Measurements from ENCODE around the gene ISM2. TPM values are rescaled to one million over a fixed set of nuclear protein-coding genes. Genes with fewer than 3 reads are reported as not detected.

The ISM2 gene
- total and polyA plus RNA-seq, 2 of the 13 experiments (the other 11 are each of a cell fraction or from before 2014, with no cell fraction given), result 1.8 to 40.7 TPM

DNA sequence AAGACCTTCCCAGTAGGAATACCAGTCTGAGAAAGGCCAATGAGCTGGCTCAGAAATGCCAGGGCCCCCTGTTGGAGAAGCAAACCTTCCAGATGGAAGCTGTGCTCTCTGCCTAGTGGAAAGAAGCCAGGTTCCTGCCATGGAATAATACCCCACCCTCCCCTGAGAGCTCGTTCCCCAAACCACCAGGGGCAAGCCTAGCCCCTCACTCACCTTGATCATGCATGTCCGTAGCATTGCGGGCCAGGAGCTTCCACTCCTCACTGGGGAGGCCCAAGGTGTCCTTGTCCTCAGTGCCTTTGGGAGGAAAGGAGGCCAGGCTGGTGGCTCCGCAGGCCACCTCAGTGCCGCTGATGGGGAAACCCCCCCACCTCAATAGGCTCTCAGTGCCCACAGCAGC lies 20.6 kb downstream of the ISM2 start:
- no peak for FAIRE-seq
- Histone ChIP-seq H3K9ac (ENCODE audit: insufficient read depth, low read depth, low read length) (no peak overlapping the region), H3K4me1 (ENCODE audit: insufficient read depth, low read length) (no peaks in the 10 kb centered on the region), H3K27ac (ENCODE audit: extremely low read length, insufficient read depth, low read length) (no peak overlapping the region), H3K36me3 (replicated peaks in 1 of 2; ENCODE audit: control insufficient read depth in 1 of 2, insufficient read depth in 2 of 2, low read length in 2 of 2) (peaks cover 34 to 39% of the 10 kb centered on the region in 2 experiments), H3K27me3 (ENCODE audit: control insufficient read depth in 1 of 2, insufficient read depth in 2 of 2, low read length in 2 of 2) (no peaks in the 10 kb centered on the region), H3K79me2 (ENCODE audit: insufficient read depth, low read length) (no peaks in the 10 kb centered on the region), H3K9me3 (ENCODE audit: low read length) (no peaks in the 10 kb centered on the region), H3K4me3 (replicated peaks in 1 of 3; ENCODE audit: insufficient read depth in 1 of 3, low read depth in 2 of 3, low read length in 3 of 3) (no peak overlapping the region), H4K20me1 (ENCODE audit: insufficient read depth, low read length) (no peaks in the 10 kb centered on the region), H3K4me2 (ENCODE audit: low read depth, low read length) (no peak overlapping the region), H2AFZ (ENCODE audit: low read length) (no peak overlapping the region)
- POLR2A ChIA-PET, result interaction anchor here (0.8 kb wide), 1 partner anchor 9 kb away, joined by 3 read pairs; no protein-coding TSS in a partner anchor
- no peak for ATAC-seq
- CTCF ChIA-PET (ENCODE audit: low intra/inter-chr PET ratio, low total read pairs), result no interaction called here
- DNase-seq (ENCODE audit: low spot score), result no peak
- WGBS (ENCODE audit: low lambda C conversion rate), result 100% methylated on average over 3 of the region's 5 CpGs
- no TSS peak for BruUV-seq (replicated peaks)
- intact Hi-C loops (cut with micrococcal nuclease; ENCODE audit: unreplicated experiment) (no loop called here), in situ Hi-C loops (cut with HindIII; ENCODE audit: extremely low pct_ligation_motif_present, low pct_unique_long_range_greater_than_20kb) (no loop called here)
- TF ChIP-seq ZNF724P (CRISPR knock-in tag; IDR thresholded peaks at IDR 0.05; ENCODE audit: borderline replicate concordance) (no peak), ATM (IDR thresholded peaks at IDR 0.05; ENCODE audit: borderline replicate concordance) (no peak), SPEN (CRISPR knock-in tag; IDR thresholded peaks at IDR 0.05; ENCODE audit: low read depth) (no peak), NR2F1 (CRISPR knock-in tag; IDR thresholded peaks at IDR 0.05) (no peak), ZNF484 (CRISPR knock-in tag; IDR thresholded peaks at IDR 0.05; ENCODE audit: borderline replicate concordance, low read depth) (no peak), FIP1L1 (IDR thresholded peaks at IDR 0.05; ENCODE audit: borderline replicate concordance, insufficient read depth, low read depth, low read length) (no peak), ONECUT2 (CRISPR knock-in tag; IDR thresholded peaks at IDR 0.05) (no peak), ZBTB20 (CRISPR knock-in tag; IDR thresholded peaks at IDR 0.05; ENCODE audit: borderline replicate concordance, low read depth) (no peak), HNRNPUL1 (IDR thresholded peaks at IDR 0.05; ENCODE audit: low read depth, low read length) (no peak), ETV6 (CRISPR knock-in tag; conservative IDR thresholded peaks at IDR 0.05) (no peak), NONO (IDR thresholded peaks at IDR 0.05) (no peak), NONO (CRISPR knock-in tag; conservative IDR thresholded peaks at IDR 0.05) (no peak), ZNF562 (CRISPR knock-in tag; IDR thresholded peaks at IDR 0.05; ENCODE audit: borderline replicate concordance) (no peak)
- TF ChIP-seq, protein P1, sequence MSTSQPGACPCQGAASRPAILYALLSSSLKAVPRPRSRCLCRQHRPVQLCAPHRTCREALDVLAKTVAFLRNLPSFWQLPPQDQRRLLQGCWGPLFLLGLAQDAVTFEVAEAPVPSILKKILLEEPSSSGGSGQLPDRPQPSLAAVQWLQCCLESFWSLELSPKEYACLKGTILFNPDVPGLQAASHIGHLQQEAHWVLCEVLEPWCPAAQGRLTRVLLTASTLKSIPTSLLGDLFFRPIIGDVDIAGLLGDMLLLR (CRISPR knock-in tag; IDR thresholded peaks at IDR 0.05), result no peak
- TF ChIP-seq, protein P2, sequence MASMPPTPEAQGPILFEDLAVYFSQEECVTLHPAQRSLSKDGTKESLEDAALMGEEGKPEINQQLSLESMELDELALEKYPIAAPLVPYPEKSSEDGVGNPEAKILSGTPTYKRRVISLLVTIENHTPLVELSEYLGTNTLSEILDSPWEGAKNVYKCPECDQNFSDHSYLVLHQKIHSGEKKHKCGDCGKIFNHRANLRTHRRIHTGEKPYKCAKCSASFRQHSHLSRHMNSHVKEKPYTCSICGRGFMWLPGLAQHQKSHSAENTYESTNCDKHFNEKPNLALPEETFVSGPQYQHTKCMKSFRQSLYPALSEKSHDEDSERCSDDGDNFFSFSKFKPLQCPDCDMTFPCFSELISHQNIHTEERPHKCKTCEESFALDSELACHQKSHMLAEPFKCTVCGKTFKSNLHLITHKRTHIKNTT (CRISPR knock-in tag; IDR thresholded peaks at IDR 0.05), result no peak
- TF ChIP-seq, protein P3, sequence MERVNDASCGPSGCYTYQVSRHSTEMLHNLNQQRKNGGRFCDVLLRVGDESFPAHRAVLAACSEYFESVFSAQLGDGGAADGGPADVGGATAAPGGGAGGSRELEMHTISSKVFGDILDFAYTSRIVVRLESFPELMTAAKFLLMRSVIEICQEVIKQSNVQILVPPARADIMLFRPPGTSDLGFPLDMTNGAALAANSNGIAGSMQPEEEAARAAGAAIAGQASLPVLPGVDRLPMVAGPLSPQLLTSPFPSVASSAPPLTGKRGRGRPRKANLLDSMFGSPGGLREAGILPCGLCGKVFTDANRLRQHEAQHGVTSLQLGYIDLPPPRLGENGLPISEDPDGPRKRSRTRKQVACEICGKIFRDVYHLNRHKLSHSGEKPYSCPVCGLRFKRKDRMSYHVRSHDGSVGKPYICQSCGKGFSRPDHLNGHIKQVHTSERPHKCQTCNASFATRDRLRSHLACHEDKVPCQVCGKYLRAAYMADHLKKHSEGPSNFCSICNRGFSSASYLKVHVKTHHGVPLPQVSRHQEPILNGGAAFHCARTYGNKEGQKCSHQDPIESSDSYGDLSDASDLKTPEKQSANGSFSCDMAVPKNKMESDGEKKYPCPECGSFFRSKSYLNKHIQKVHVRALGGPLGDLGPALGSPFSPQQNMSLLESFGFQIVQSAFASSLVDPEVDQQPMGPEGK (CRISPR knock-in tag; IDR thresholded peaks at IDR 0.05), result no peak
- TF ChIP-seq, protein P4, sequence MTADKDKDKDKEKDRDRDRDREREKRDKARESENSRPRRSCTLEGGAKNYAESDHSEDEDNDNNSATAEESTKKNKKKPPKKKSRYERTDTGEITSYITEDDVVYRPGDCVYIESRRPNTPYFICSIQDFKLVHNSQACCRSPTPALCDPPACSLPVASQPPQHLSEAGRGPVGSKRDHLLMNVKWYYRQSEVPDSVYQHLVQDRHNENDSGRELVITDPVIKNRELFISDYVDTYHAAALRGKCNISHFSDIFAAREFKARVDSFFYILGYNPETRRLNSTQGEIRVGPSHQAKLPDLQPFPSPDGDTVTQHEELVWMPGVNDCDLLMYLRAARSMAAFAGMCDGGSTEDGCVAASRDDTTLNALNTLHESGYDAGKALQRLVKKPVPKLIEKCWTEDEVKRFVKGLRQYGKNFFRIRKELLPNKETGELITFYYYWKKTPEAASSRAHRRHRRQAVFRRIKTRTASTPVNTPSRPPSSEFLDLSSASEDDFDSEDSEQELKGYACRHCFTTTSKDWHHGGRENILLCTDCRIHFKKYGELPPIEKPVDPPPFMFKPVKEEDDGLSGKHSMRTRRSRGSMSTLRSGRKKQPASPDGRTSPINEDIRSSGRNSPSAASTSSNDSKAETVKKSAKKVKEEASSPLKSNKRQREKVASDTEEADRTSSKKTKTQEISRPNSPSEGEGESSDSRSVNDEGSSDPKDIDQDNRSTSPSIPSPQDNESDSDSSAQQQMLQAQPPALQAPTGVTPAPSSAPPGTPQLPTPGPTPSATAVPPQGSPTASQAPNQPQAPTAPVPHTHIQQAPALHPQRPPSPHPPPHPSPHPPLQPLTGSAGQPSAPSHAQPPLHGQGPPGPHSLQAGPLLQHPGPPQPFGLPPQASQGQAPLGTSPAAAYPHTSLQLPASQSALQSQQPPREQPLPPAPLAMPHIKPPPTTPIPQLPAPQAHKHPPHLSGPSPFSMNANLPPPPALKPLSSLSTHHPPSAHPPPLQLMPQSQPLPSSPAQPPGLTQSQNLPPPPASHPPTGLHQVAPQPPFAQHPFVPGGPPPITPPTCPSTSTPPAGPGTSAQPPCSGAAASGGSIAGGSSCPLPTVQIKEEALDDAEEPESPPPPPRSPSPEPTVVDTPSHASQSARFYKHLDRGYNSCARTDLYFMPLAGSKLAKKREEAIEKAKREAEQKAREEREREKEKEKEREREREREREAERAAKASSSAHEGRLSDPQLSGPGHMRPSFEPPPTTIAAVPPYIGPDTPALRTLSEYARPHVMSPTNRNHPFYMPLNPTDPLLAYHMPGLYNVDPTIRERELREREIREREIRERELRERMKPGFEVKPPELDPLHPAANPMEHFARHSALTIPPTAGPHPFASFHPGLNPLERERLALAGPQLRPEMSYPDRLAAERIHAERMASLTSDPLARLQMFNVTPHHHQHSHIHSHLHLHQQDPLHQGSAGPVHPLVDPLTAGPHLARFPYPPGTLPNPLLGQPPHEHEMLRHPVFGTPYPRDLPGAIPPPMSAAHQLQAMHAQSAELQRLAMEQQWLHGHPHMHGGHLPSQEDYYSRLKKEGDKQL (CRISPR knock-in tag; IDR thresholded peaks at IDR 0.05; ENCODE audit: low read depth), result no peak

All from HepG2 (cell line).